Neural progenitor cell (in vitro differentiated cells): Measurements from ENCODE around the gene CEP78.

Source experiments
- CTCF ChIP-seq: fragments of 200-600 bp; sonication (generic); IDR thresholded peaks from 2 replicates; pipeline ENCODE4 v1.5.1; 2017; ENCODE audit warnings: antibody characterized with exemption, mild to moderate bottlenecking
- EZH2 ChIP-seq: fragments of 200-600 bp; sonication (generic); IDR thresholded peaks from 2 replicates; pipeline ENCODE4 v1.6.1; 2017; ENCODE audit warnings: antibody characterized with exemption, mild to moderate bottlenecking, moderate library complexity

DNA sequence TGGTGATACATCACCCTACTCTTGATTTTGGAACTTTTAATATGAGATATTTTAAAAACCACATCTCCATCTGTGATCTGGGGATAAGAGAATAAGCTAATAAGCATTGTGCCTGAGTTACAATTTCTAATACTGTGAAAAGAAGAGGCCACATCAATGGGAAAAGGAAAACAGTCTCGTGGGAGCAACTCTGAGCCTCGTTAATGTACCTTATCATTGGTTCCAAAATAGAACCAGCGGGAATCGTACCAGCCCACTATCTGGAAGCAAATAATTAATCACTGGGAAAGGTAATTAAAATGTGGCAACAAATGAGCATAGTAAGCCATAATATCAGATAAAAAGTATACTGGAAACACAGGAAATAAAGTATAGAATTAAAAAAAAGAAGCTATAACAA, 28.0 kb upstream of the CEP78 start:
- TF ChIP-seq EZH2 = no peak
- TF ChIP-seq CTCF = no peak
